HCT116 (cell line): ENCODE measurements around the gene FLCN.

Experiments used
- ATF3 ChIP-seq: IDR thresholded peaks from 2 replicates; pipeline ENCODE4 v1.6.1; 2012
- CTCF ChIP-seq, 3 experiments: fragments of 200-600 bp in 1 of 3; sonication (generic) in 1 of 3; IDR thresholded peaks in 2 of 3; conservative IDR thresholded peaks in 1 of 3; 2 replicates each; pipeline ENCODE4 v1.5.1; 2012 to 2017; ENCODE audit warnings: low read depth in 2 of 3, low read length in 2 of 3, antibody characterized with exemption in 1 of 3, borderline replicate concordance in 1 of 3, control low read depth in 1 of 3, mild to moderate bottlenecking in 1 of 3, mixed read lengths in 1 of 3, mixed run types in 1 of 3, moderate library complexity in 1 of 3; ENCODE audit not compliant: insufficient read depth in 1 of 3
- EZH2 ChIP-seq: fragments of 200-600 bp; sonication (generic); IDR thresholded peaks from 2 replicates; pipeline ENCODE4 v1.6.1; 2017; ENCODE audit warnings: antibody characterized with exemption, mixed run types
- EZH2phosphoT487 ChIP-seq: fragments of 200-600 bp; IDR thresholded peaks from 2 replicates; pipeline ENCODE4 v1.6.1; 2018; ENCODE audit warnings: antibody characterized with exemption, borderline replicate concordance
- JUND ChIP-seq: IDR thresholded peaks from 2 replicates; pipeline ENCODE4 v1.6.1; 2012
- MAX ChIP-seq: IDR thresholded peaks from 2 replicates; pipeline ENCODE4 v1.6.1; 2012
- POLR2A ChIP-seq: IDR thresholded peaks from 2 replicates; pipeline ENCODE4 v1.7.0; 2011; ENCODE audit warnings: borderline replicate concordance; ENCODE audit not compliant: insufficient read depth, insufficient read length; ENCODE audit errors: extremely low read depth
- POLR2AphosphoS5 ChIP-seq: IDR thresholded peaks from 2 replicates; pipeline ENCODE4 v1.6.1; 2011; ENCODE audit warnings: mild to moderate bottlenecking, low read depth, low read length, moderate library complexity
- SP1 ChIP-seq: IDR thresholded peaks from 2 replicates; pipeline ENCODE4 v1.6.1; 2012; ENCODE audit warnings: low read depth
- TCF7L2 ChIP-seq: IDR thresholded peaks from 2 replicates; pipeline ENCODE4 v1.7.0; 2011; ENCODE audit warnings: borderline replicate concordance, inconsistent platforms; ENCODE audit not compliant: insufficient read depth, insufficient read length; ENCODE audit errors: extremely low read depth
- YY1 ChIP-seq: IDR thresholded peaks from 2 replicates; pipeline ENCODE4 v1.6.1; 2011; ENCODE audit warnings: low read length, low read depth, moderate library complexity, mild to moderate bottlenecking; ENCODE audit not compliant: insufficient replicate concordance; ENCODE audit errors: extremely low read depth
- ZBTB33 ChIP-seq: IDR thresholded peaks from 2 replicates; pipeline ENCODE4 v1.6.1; 2011; ENCODE audit warnings: mild to moderate bottlenecking, low read length, moderate library complexity; ENCODE audit not compliant: insufficient replicate concordance; ENCODE audit errors: extremely low read depth
- ZFX ChIP-seq: fragments of 450-650 bp; IDR thresholded peaks from 2 replicates; pipeline ENCODE4 v1.6.1; 2017

- TF ChIP-seq JUND = no peak
- TF ChIP-seq CTCF (IDR thresholded peaks at IDR 0.05 in 2 of 3, conservative IDR thresholded peaks at IDR 0.05 in 1 of 3; ENCODE audit: borderline replicate concordance in 1 of 3, insufficient read depth in 1 of 3, low read depth in 2 of 3, low read length in 2 of 3) = peak in 2 of 3 experiments; percentile 57 to 64; a peak in 4 of 6 replicates
- TF ChIP-seq ZFX = no peak
- no peak for TF ChIP-seq SP1
- no peak for TF ChIP-seq ATF3
- no peak for TF ChIP-seq YY1
- TF ChIP-seq POLR2A = no peak
- no peak for TF ChIP-seq ZBTB33
- no peak for TF ChIP-seq MAX
- no peak for TF ChIP-seq TCF7L2
- no peak for TF ChIP-seq EZH2phosphoT487
- TF ChIP-seq EZH2 = no peak
- TF ChIP-seq POLR2AphosphoS5 = no peak
These were observed 33.2 kb upstream of the FLCN start for GRCh38 chr17:17269926-17270773.
